ENCODE results near the gene PIAS4.

Gene PIAS4

DNA sequence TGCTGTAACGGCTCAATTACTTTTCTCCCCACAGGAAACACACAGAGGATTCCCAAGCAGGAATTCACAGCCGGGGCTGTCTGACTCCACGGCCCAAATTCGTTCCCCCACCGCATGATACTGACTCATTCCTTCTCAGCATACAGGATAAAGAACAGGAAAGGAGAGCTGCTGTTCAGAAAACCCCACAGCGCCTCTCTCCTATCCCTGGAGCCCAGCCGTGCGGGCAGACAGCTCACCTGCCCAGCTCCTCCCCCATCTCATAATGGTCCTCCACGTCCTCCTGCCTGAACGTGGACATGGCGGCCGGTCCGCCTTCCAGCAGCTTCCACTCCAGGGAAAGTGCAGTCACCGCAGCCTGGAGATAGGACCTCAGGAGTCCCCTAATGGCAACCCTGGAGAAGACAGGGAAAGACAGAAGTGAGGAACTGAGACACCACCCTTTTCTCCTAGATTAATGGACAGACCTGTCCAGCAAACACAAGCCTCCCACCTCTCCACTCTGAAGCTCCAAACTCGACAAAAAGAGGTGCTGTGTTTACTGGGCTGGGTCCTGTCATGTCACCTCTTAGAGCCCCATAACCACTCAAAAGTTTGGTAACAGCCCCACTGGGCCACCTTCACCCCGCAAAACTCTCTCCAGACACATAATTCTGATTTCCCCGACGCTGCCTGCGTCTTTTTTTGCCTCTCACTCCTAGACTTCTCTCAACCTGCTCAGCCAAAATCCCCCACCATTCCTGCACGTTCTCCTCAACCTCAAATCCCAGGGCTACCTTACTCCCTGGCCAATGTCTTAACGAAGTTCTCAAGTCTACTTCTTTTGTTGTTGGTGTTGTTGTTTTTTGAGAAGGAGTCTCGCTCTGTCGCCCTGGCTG, 37.9 kb upstream of the PIAS4 start:
- Histone ChIP-seq H3K9me3 (ENCODE audit: insufficient read depth, low read length) (no peaks in the 10 kb centered on the region), H3K4me3 (ENCODE audit: insufficient read depth, low read length, poor library complexity, severe bottlenecking) (peak overlapping the region; percentile 80), H3K27ac (ENCODE audit: low read depth, low read length) (no peak overlapping the region), H3K9ac (ENCODE audit: low read length) (peak overlapping the region; percentile 85), H3K9me2 (replicated peaks; ENCODE audit: insufficient read depth, low read length) (no peaks in the 10 kb centered on the region), H2AFZ (ENCODE audit: low read depth, low read length, severe bottlenecking) (no peak overlapping the region), H3K27me3 (ENCODE audit: low read length) (no peaks in the 10 kb centered on the region), H3K4me2 (ENCODE audit: low read depth, low read length, poor library complexity, severe bottlenecking) (peak overlapping the region; percentile 59), H3K79me2 (ENCODE audit: insufficient read depth, low read length) (peaks cover 29% of the 10 kb centered on the region), H3K36me3 (ENCODE audit: low read length) (0 out of 2 replicates have a peak, but pooled peaks cover 2% of the 10 kb centered on the region), H4K20me1 (ENCODE audit: low read depth, low read length) (no peaks in the 10 kb centered on the region; the same call in 1 of the 2 replicates), H3F3A (ENCODE audit: insufficient read depth) (peaks cover 17% of the 10 kb centered on the region)
- TF ChIP-seq, protein P1, sequence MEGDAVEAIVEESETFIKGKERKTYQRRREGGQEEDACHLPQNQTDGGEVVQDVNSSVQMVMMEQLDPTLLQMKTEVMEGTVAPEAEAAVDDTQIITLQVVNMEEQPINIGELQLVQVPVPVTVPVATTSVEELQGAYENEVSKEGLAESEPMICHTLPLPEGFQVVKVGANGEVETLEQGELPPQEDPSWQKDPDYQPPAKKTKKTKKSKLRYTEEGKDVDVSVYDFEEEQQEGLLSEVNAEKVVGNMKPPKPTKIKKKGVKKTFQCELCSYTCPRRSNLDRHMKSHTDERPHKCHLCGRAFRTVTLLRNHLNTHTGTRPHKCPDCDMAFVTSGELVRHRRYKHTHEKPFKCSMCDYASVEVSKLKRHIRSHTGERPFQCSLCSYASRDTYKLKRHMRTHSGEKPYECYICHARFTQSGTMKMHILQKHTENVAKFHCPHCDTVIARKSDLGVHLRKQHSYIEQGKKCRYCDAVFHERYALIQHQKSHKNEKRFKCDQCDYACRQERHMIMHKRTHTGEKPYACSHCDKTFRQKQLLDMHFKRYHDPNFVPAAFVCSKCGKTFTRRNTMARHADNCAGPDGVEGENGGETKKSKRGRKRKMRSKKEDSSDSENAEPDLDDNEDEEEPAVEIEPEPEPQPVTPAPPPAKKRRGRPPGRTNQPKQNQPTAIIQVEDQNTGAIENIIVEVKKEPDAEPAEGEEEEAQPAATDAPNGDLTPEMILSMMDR (IDR thresholded peaks at IDR 0.05; ENCODE audit: insufficient read depth, low read length, poor library complexity, severe bottlenecking) = no peak
- no peak for TF ChIP-seq EZH2phosphoT487 (conservative IDR thresholded peaks at IDR 0.05; ENCODE audit: low read length)

GRCh38 chr19:3970313-3970807, 37.2 kb upstream of the PIAS4 start:
- TF ChIP-seq, protein P1 (IDR thresholded peaks at IDR 0.05; ENCODE audit: insufficient read depth, low read length, poor library complexity, severe bottlenecking) = no peak
- TF ChIP-seq EZH2phosphoT487 (conservative IDR thresholded peaks at IDR 0.05; ENCODE audit: low read length) = no peak
- Histone ChIP-seq H3K4me2 (ENCODE audit: low read depth, low read length, poor library complexity, severe bottlenecking) (peak overlapping the region; percentile 59), H3K27ac (ENCODE audit: low read depth, low read length) (peak overlapping the region; percentile 49), H4K20me1 (ENCODE audit: low read depth, low read length) (no peaks in the 10 kb centered on the region; the same call in 1 of the 2 replicates), H3K79me2 (ENCODE audit: insufficient read depth, low read length) (peaks cover 29% of the 10 kb centered on the region), H3K9me2 (replicated peaks; ENCODE audit: insufficient read depth, low read length) (no peaks in the 10 kb centered on the region), H3K4me3 (ENCODE audit: insufficient read depth, low read length, poor library complexity, severe bottlenecking) (peak overlapping the region; percentile 80), H3K9ac (ENCODE audit: low read length) (peak overlapping the region; percentile 85), H3F3A (ENCODE audit: insufficient read depth) (peaks cover 22% of the 10 kb centered on the region), H2AFZ (ENCODE audit: low read depth, low read length, severe bottlenecking) (no peak overlapping the region), H3K27me3 (ENCODE audit: low read length) (no peaks in the 10 kb centered on the region), H3K9me3 (ENCODE audit: insufficient read depth, low read length) (no peaks in the 10 kb centered on the region), H3K36me3 (ENCODE audit: low read length) (0 out of 2 replicates have a peak, but pooled peaks cover 2% of the 10 kb centered on the region)

DNA sequence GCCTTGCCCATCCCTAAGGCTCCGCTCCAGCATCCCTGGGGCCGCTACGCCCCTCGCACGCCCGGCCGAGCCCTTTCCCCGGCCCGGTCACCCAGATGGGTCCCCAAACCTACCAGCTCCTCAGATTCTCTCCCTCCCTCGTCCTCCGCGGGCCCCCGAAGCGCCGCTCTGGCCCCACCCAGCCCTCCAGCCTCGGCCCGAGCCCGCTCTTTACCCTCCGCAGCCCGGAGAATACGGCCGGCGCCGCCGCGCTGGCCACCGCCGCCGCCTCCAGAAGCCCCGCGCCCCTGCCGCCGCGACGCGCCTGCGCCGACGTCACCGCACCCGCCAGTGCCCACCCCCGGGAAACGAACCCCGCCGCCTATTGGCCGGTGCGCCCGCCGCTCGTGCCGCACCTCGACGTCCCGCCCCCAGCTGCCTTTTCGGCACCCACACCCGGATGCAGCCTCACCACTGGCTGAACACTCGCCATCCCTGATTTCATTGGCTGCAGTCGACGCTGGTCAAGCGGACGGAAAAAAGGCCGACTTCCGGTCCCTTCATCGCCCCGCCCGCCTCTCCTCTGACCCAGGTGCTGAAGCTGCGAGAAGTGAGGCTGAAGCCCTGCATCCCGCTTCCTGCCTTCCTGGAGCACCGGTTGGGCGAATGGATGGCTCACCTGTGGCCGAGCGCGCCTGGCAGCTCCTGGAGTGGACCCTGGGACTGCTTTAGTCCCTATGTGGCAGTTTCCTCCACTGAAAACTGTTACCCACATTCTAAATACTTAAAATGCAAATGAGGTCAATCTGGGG, 36.5 kb upstream of the PIAS4 start, which contains the start of gene DAPK3:
TSS of gene DAPK3 (minus strand) at position 292 of the 791 bp plus-strand sequence. CDS start 1,364 bp downstream, outside the sequence.
- peaks cover 5% of the 10 kb centered on the region; the same call in 1 of the 2 replicates for H4K20me1 ChIP-seq (ENCODE audit: low read depth, low read length)
- peaks cover 28% of the 10 kb centered on the region for H3F3A ChIP-seq (ENCODE audit: insufficient read depth)
- no peaks in the 10 kb centered on the region for H3K27me3 ChIP-seq (ENCODE audit: low read length)
- H3K9me3 ChIP-seq (ENCODE audit: insufficient read depth, low read length) = no peaks in the 10 kb centered on the region
- H3K9me2 ChIP-seq (replicated peaks; ENCODE audit: insufficient read depth, low read length) = no peaks in the 10 kb centered on the region
- peaks cover 29% of the 10 kb centered on the region for H3K79me2 ChIP-seq (ENCODE audit: insufficient read depth, low read length)
- peak within 1 kb of the TSS; percentile 59 for H3K4me2 ChIP-seq (ENCODE audit: low read depth, low read length, poor library complexity, severe bottlenecking)
- H3K9ac ChIP-seq (ENCODE audit: low read length) = peak within 1 kb of the TSS; percentile 85
- peak within 1 kb of the TSS; percentile 67 for H3K27ac ChIP-seq (ENCODE audit: low read depth, low read length)
- peak within 1 kb of the TSS; percentile 80 for H3K4me3 ChIP-seq (ENCODE audit: insufficient read depth, low read length, poor library complexity, severe bottlenecking)
- H2AFZ ChIP-seq (ENCODE audit: low read depth, low read length, severe bottlenecking) = no peak within 1 kb of the TSS
- 0 out of 2 replicates have a peak, but pooled peaks cover 8% of the 10 kb centered on the region for H3K36me3 ChIP-seq (ENCODE audit: low read length)
- TF ChIP-seq, protein P1 (IDR thresholded peaks at IDR 0.05; ENCODE audit: insufficient read depth, low read length, poor library complexity, severe bottlenecking) = no peak
- TF ChIP-seq EZH2phosphoT487 (conservative IDR thresholded peaks at IDR 0.05; ENCODE audit: low read length) = no peak

Measured in SU-DHL-6 (cell line).